GM12865 (cell line): ENCODE measurements around the gene MDN1.

ENCODE experiments used
- DNase-seq: peaks from one replicate; pipeline ENCODE4 v3.0.0; 2010; ENCODE audit warnings: low read depth
- H3K4me3 ChIP-seq: 2 replicates; pipeline ENCODE4 v1.5.1; 2011; ENCODE audit warnings: mild to moderate bottlenecking, low read depth, low read length, control low read depth
- TF ChIP-seq, protein P1 (sequence below): IDR thresholded peaks from 2 replicates; pipeline ENCODE4 v1.5.1; 2011; ENCODE audit warnings: low read length, control low read depth, low read depth, inconsistent platforms; ENCODE audit not compliant: insufficient read depth; ENCODE audit errors: missing control alignments

MDN1 gene

DNA sequence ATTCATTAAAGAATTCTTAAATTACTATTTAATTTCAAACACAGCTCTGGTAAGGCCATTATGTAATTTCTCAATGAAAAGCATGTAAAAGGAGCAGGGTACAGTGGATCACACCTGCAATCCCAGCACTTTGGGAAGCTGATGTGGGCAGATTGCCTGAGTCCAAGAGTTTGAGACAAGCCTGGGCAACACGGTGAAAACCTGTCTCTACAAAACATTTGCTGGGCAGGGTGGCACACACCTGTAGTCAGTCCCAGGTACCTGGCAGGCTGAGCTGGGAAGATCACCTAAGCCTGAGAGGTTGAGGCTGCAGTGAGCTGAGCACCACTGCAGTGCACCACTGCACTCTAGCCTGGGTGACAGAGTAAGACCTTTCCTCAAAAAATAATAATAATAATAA, 37.4 kb downstream of the MDN1 start:
- no peak overlapping the region for H3K4me3 ChIP-seq
- TF ChIP-seq, protein P1, sequence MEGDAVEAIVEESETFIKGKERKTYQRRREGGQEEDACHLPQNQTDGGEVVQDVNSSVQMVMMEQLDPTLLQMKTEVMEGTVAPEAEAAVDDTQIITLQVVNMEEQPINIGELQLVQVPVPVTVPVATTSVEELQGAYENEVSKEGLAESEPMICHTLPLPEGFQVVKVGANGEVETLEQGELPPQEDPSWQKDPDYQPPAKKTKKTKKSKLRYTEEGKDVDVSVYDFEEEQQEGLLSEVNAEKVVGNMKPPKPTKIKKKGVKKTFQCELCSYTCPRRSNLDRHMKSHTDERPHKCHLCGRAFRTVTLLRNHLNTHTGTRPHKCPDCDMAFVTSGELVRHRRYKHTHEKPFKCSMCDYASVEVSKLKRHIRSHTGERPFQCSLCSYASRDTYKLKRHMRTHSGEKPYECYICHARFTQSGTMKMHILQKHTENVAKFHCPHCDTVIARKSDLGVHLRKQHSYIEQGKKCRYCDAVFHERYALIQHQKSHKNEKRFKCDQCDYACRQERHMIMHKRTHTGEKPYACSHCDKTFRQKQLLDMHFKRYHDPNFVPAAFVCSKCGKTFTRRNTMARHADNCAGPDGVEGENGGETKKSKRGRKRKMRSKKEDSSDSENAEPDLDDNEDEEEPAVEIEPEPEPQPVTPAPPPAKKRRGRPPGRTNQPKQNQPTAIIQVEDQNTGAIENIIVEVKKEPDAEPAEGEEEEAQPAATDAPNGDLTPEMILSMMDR = no peak
- DNase-seq = no peak

DNA sequence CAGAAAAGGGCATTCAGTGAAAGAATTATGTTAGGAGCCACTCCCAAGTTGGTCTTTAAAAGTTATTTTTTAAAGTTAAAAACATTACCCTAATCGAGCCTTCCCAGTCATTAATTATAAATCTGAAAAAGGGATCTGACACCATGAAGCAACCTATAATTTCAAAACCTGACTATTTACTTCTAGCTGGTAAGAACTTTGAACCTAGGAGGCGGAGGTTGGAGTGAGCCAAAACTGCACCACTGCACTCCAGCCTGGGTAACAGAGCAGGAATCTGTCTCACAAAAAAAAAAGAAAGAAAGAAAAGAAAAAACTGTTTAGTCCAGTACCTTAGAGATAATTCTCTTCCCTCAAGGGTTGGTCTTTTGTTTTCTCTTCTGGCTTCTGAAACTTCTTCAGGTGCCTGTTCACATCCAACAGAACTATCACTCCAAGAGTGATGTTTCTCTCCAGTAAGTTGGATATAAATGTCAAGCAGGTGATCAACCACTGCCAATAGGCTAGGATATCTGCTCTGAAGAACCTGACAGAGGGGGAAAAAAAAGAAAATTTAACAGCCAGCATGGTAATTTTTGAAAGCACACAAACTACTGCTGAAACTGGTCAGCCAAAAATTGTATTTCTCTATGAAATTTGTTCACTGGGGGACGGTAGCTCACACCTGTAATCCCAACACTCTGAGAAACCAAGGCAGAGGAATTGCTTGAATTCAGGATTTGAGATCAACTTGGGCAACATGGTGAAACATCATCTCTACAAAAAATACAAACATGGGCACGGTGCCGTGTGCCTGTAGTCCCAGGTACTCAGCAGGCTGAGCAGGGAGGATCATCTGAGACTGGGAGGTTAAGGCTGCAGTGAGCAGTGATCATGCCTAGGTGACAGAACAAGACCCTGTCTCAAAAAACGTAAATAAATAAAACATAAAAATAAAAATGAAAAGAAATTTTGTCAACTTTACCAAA, 38.2 kb downstream of the MDN1 start:
- DNase-seq = no peak
- TF ChIP-seq, protein P1 = no peak
- no peak overlapping the region for H3K4me3 ChIP-seq

- TF ChIP-seq, protein P1 = no peak
- no peak for DNase-seq
- H3K4me3 ChIP-seq = no peak overlapping the region
These were observed 42.1 kb downstream of the MDN1 start for GRCh38 chr6:89777455-89777854.

- no peak overlapping the region for H3K4me3 ChIP-seq
- no peak for DNase-seq
- TF ChIP-seq, protein P1 = no peak
These were observed 42.9 kb downstream of the MDN1 start for GRCh38 chr6:89776583-89777233.

- TF ChIP-seq, protein P1 = no peak
- DNase-seq = no peak
- no peak overlapping the region for H3K4me3 ChIP-seq
These were observed 44.4 kb downstream of the MDN1 start for GRCh38 chr6:89775150-89775549.

DNA sequence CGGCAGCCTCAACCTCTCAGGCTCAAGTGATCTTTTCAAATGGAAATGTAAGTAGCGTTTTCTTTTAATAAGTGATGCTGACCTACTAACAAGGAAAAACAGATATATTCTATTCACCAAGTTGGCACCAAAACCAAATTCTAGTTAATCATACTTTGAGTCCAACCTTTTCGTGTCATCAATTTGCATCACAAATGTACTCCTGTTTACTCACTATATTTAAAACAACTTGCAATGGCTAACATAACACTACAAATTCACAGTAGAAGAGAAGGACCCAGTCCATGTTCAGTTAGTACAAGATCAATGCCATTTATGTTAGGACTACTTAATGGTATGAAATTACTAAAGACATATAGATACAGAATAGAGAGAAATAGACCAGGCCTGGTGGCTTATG, 50.0 kb downstream of the MDN1 start:
- TF ChIP-seq, protein P1 = no peak
- DNase-seq = no peak
- H3K4me3 ChIP-seq = no peak overlapping the region
